Stimulated activated CD8-positive, alpha-beta memory T cell treated with anti-CD3 and anti-CD28 coated beads, Interleukin-15, amount 100 ng/mL, for 4 hours (primary cell): Measurements from ENCODE around the gene TMC2.

Experiments
- DNase-seq, 2 donors: peaks; one replicate each; pipeline ENCODE4 v3.0.0-alpha.2; 2020; ENCODE audit warnings: low read depth in 2 of 2

TMC2 gene

DNA sequence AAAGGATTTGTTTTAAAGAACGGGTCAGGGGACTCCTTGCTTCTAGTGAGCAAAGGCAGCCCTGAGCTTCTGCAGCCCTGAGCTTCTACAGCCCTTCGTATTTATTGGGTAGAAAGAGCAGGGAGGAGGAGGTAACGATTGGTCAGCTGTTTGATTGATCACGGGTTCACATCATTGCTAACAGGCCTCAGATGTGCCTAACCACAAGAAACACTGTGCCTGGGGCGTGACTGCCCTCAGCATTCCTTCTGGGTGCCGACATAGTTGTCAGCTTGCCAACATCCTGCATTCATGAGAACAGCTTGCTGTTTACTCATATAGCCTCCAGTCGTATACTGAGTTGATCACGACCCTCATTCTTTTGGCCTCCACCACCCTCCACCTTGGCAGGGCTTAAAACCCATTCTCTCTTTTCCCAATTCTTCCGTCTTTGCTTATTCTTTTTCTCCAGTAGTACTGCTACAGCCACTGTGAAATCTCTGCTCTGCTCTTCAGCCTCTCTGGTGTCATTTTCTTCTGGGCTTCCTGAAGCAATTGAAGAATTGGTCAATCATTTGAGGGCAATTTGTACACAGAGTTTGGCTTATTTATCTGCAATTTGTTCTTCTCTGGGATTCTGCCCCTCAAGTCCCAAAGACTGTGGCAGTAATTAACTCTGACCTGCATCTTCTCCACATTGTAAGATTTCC lies 90.6 kb downstream of the TMC2 start:
- no peak for DNase-seq

DNA sequence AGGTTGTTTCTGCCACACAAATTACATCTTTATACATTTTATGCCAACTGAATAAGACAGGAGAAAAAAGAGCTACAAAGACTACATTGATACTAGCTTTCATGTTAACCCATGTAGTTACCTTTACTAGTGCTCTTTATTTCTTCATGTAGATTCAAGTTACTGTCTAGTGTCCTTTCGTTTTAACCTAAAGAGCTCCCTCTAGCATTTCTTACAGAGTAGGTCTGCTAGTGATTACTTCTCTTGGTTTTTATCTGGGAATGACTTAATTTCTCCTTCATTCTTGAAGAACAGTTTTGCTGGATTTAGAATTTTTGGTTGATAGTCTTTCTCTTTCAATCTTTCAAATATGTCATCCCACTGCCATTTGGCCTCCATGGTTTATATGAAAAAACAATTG lies 94.9 kb downstream of the TMC2 start:
- DNase-seq: no peak

GRCh38 chr20:2633381-2633780 lies 97.0 kb downstream of the TMC2 start:
- DNase-seq: no peak

DNA sequence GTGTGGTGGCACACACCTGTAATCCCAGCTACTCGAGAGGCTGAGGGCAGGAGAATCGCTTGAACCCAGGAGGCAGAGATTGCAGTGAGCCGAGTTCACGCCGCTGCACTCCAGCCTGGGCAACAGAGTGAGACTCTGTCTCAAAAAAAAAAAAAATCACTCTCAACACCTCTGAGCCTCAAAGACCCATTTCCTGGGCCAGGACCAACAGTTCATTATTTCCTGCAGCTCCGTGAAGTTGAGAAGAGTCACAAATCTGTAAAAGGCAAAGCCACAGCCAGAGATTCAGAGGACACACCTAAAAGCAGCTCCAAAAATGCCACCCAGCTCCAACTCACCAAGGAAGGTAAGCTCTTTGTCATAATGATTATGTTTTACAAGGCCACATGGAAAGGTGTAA lies 100.9 kb downstream of the TMC2 start:
- no peak for DNase-seq

GRCh38 chr20:2640260-2640659 lies 103.9 kb downstream of the TMC2 start:
- DNase-seq: no peak

DNA sequence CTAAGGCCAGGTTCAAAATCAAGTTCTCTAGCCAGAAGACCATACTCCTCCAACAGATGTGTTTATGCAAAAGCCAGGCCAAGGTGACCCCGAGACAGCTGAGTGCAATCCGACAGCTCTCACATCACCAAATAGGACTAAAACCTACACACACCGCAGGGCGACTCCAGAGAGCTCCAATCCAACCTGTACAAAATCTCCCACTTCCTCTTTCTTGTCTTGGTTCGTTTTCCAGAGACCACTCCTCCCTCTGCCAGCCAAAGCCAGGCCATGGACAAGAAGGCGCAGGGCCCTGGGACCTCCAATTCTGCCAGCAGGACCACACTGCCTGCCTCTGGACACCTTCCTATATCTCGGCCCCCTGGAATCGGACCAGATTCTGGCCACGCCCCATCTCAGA lies 104.5 kb downstream of the TMC2 start:
- DNase-seq: no peak

DNA sequence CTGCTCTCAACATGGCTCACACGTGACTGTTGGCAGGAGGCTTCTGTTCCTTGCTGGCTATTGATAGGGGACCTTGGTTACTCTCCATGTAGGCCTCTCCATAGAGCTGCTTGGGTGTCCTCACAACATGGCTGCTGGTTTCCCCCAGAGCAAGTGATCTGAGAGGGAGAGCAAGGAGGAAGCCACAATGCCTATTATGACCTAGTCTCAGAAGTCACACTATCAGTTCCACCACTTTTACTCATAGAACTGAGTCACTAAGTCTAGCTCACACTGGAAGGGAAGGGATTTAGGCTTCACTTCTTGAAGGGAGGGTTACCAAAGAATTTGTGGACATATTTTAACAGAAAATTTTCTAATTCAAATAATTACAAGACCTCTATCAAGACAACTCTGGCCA lies 107.3 kb downstream of the TMC2 start:
- no peak for DNase-seq

DNA sequence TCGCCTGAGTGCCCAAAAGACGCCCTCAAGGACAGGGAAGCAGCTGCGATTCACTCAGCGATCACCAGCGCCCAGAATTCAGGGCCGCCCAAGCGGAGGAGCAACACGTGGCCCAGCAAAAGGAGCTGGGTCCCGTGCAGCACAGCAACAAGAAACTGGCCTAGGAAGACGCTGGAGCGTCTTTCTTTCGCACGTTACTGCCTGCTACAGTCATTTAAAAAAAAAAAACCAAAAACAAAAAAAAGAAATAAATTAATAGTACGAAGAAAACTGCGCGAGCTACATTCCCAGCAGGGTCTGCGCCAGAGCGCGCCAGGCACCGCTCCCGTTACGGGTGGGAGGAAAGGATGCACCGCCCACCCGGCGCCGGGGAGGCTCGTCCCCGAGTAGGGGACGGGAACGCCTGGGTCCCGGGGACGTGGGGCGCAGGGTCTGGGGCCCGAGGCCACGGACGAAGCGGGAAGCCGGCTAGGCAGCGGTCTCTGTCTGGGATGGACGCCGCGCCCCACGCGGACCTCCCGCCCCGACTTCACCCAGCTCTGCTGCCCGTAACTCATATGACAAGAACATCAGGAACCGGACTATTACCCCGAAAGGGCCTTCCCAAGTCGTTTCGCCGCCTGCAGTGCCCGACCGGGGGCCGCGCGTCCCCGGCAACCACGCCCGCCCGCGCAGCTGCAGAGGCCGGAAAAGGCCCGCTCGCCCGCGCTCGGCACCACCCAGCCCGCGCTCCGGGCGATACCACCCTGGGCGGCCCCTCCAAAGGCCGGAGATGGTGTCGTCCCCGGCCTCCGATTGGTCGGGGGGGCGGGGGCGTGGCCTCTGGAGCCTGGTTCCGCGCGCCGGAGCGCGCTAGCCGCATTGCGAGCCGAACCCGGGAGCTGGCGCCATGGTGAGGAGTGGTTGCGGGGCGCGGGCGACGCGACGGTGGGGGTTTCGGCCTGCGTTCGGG lies 115.7 kb downstream of the TMC2 start, which contains the start of gene NOP56:
Gene NOP56 (plus strand): TSS at position 861 of the 952 bp plus-strand sequence. CDS start 29 bp downstream, at position 890.
- DNase-seq: peak; percentile 82 to 92

DNA sequence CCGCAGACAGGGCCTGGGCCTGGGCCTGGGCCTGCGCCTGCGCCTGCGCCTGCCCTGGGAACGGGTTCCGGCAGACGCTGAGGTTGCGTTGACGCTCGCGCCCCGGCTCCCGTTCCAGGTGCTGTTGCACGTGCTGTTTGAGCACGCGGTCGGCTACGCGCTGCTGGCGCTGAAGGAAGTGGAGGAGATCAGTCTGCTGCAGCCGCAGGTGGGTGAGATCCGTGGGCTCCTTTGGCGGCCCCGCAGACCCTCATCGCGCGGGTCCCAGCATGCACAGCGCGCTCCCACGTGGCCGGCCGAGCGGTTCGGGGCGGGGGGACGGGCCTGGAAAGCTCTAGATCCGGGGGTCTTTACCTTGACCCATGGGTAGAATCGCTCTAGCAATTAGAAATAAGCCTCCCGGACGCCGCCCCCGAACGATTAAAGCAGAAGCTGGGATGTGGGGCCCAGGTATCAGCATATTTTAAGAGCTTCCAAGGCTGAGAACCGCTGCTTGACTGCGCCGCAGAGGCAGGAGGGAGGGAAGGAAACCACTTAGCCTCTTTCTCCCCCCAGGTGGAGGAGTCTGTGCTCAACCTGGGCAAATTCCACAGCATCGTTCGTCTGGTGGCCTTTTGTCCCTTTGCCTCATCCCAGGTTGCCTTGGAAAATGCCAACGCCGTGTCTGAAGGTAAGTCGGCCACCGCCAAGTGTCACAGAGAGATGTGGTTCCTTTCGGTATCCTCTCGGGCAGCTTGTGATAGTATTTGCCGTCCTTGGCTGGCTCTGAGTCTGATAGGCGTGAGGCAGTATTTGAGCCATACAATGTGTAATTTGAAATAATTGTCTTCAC lies 116.6 kb downstream of the TMC2 start:
- peak in 1 of 2 donors; percentile 29 for DNase-seq

GRCh38 chr20:2653556-2654383 lies 117.4 kb downstream of the TMC2 start:
- no peak for DNase-seq

GRCh38 chr20:2654384-2654822 lies 118.0 kb downstream of the TMC2 start:
- no peak for DNase-seq

DNA sequence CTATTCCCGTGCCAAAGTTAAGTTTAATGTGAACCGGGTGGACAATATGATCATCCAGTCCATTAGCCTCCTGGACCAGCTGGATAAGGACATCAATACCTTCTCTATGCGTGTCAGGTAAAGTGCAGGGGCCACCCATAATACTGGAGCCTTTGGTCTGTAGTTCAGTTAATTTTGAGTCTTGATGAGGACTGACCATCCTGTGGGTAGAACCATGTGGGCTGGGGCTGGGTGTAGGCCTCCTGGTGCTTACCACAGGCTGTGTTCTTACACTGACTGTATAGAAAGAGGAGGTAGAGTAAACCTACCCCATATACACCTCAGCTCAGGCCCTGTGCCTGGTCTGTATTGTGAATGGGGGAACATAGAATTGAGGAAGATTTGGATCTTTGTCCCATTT lies 118.5 kb downstream of the TMC2 start:
- DNase-seq: no peak

GRCh38 chr20:2655331-2656116 lies 119.2 kb downstream of the TMC2 start:
- DNase-seq: no peak

GRCh38 chr20:2656471-2657117 lies 120.2 kb downstream of the TMC2 start:
- DNase-seq: no peak

GRCh38 chr20:2657241-2657640 lies 120.9 kb downstream of the TMC2 start:
- DNase-seq: no peak

GRCh38 chr20:2657674-2658073 lies 121.3 kb downstream of the TMC2 start:
- DNase-seq: no peak

DNA sequence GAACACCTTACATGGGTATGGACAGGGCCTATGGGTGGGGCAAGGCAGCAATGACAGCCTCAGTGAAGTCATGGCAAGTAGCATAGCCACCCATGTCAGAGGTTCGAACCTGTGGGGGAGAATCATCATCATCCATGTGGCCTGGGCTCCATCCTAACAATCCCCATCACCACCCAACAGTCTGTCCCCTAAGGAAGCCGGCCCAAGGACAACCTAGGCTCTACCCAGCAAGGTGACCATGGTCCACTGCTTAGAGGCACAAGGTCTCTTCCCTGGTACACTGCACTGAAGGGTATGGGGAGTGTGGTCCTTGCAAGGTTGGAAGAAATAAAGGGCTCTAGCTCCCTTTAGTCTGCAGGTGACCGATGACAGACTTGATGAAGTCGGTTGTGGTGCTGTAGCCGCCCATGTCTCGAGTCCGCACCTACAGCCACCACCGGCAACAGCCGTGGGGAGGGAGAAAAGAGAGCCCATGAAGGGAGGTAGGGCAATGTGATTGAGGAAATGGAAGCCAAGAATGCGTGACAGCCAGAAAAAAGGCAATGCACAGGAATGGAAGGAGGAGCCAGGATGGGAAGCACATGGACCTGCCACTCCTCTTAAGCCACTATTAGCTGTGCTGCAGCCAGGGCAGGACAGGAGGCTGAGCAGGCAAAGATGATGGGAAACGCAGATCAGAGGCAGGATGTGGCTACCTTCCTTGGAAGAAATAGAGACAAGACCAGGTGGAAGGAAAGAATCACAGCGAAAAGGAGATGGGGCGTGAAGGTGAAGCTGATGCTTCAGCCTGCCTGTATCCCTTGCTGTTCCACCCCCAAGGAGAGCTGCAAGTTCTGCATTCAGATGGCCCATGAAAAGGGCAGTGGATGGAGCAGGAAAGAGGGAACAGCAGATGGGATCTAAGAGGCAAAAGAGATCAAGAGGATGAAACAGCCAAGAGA lies 122.3 kb downstream of the TMC2 start:
- DNase-seq: no peak

DNA sequence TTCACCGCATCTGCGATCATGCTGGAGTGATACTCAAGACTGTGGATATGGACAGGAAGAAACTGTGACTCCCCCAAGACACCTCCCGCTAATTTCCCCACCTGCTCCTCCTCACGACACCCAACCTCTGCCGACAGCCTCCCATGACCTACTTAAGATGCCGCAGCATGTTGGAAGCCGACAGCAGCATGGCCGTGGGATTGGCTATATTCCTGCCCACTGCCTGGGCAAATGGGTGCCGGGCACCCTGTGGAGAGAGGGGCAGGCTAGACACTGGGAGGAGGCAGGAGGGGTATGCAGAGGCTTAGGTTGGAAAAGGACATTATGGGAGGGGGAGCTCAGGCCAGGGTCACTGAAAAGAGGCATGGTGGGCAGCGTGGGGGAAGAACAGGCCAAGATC lies 123.2 kb downstream of the TMC2 start:
- DNase-seq: no peak
